LNCaP clone FGC (cell line): ENCODE data around the gene KIRREL3.
"Not testable (repeated sequence)": the region's sequence is repeated elsewhere in the genome, so short reads cannot be mapped to it uniquely, and the experiment has no call there.

Experiments
- DNase-seq: peaks from one replicate; pipeline ENCODE4 v3.0.0-alpha.2; 2011; ENCODE audit warnings: low read depth
- H3K4me3 ChIP-seq: 2 replicates; pipeline ENCODE4 v1.5.1; 2011; ENCODE audit warnings: mild to moderate bottlenecking, low read depth, low read length, control low read depth
- TF ChIP-seq, protein P1 (sequence below): IDR thresholded peaks from 2 replicates; pipeline ENCODE4 v1.5.1; 2012; ENCODE audit warnings: mild to moderate bottlenecking; ENCODE audit not compliant: control insufficient read depth, insufficient read depth; ENCODE audit errors: extremely low read depth

KIRREL3 gene

GRCh38 chr11:126393143-126393542 lies 607.4 kb downstream of the KIRREL3 start:
- TF ChIP-seq, protein P1, sequence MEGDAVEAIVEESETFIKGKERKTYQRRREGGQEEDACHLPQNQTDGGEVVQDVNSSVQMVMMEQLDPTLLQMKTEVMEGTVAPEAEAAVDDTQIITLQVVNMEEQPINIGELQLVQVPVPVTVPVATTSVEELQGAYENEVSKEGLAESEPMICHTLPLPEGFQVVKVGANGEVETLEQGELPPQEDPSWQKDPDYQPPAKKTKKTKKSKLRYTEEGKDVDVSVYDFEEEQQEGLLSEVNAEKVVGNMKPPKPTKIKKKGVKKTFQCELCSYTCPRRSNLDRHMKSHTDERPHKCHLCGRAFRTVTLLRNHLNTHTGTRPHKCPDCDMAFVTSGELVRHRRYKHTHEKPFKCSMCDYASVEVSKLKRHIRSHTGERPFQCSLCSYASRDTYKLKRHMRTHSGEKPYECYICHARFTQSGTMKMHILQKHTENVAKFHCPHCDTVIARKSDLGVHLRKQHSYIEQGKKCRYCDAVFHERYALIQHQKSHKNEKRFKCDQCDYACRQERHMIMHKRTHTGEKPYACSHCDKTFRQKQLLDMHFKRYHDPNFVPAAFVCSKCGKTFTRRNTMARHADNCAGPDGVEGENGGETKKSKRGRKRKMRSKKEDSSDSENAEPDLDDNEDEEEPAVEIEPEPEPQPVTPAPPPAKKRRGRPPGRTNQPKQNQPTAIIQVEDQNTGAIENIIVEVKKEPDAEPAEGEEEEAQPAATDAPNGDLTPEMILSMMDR, result no peak
- DNase-seq, result no peak
- no peak overlapping the region for H3K4me3 ChIP-seq

GRCh38 chr11:126392633-126393013 lies 607.9 kb downstream of the KIRREL3 start:
- DNase-seq, result no peak
- no peak overlapping the region for H3K4me3 ChIP-seq
- TF ChIP-seq, protein P1, result no peak

DNA sequence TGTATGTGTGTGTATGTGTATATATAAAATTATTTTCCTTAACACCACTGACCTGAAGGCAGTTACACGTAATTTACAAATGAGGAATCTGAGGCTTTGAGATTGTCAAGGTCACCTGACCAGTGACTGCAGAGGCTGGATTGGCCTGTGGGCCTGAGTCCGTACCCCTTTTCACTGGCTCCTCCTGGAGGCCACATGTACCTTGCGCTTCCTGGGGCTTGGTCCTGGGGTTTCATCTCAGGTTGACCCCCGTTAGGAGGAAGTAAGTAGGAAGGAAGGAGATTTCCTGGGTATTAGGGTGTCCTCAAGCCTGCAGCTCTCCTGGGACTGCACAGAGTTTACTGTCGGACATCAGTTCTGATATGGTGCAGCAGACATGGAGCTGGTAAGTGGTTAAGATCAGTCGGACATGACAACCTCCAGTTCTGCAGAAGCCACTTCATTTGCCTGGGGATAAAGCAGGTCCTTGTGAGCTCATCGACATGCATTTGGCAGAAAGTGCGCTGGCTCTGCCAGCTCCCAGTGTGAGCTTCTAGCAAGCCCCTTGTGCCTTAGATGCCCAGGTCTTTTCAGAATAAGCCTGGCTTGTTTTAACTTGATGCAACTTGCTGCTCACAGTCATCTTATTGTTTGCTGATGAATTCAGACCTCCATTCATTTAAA lies 608.5 kb downstream of the KIRREL3 start:
- TF ChIP-seq, protein P1, result no peak
- DNase-seq, result no peak
- H3K4me3 ChIP-seq, result no peak overlapping the region

- H3K4me3 ChIP-seq, result no peak overlapping the region
- TF ChIP-seq, protein P1, result no peak
- no peak for DNase-seq
These were observed 609.1 kb downstream of the KIRREL3 start for GRCh38 chr11:126391286-126391954.

DNA sequence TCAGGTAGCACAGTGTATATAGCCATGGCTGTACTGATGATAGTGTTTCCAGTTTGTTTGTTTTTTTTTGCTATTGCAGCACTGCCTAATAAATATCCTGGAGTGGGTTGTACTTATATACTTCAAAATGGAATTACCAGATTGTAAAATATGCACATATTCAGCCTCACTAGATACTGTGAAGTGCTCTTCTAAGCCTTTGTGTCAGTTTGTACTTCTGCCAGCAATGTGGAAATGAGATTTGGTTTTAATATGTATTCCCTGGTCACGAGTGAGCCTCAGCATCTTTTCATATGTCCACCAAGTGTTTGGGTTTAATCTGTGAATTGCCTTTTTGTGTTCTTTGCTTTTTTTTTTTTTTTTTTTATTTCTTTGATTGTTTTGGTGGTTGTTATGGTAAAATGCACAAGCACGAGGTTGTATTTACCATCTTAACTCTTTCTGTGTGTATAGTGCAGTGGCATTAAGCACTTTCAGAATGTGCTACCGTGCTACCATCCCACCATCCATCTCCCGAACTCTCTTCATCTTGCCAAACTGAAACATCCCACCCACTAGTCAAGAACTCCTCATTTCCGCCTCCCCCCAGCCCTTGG lies 610.2 kb downstream of the KIRREL3 start:
- TF ChIP-seq, protein P1, result no peak
- no peak for DNase-seq
- no peak overlapping the region for H3K4me3 ChIP-seq

- no peak for DNase-seq
- no peak overlapping the region for H3K4me3 ChIP-seq
- TF ChIP-seq, protein P1, result no peak
These were observed 612.7 kb downstream of the KIRREL3 start for GRCh38 chr11:126387857-126388256.

DNA sequence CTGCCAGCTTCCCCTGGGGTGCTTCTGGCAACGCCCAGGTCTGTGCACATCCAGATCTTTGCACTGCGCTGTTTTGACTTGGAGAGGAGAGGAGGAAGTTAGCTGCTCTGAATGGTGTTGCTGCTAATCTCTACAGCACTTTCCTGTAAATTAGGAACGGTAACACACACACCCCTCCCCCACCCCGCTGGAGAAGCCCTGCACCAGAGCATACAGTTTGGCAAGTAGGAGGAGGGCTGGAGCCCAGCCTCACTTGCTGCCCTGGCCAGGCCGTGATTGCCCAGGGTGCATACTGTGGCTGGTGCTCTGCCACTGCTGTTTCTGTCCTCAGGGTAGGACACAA lies 613.9 kb downstream of the KIRREL3 start:
- peak; percentile 89 for DNase-seq

More for the DNA sequence above, 613.9 kb downstream of the KIRREL3 start:
- not testable (repeated sequence) for H3K4me3 ChIP-seq
